T-helper 2 cell treated with Interferon-gamma antibody and Interleukin-4, amounts not matched to agents 5 μg/mL and 100 μg/mL, for 36 hours (primary cell): Measurements from ENCODE around the gene CYSTM1.

ENCODE experiments used
- DNase-seq: peaks from one replicate; pipeline ENCODE4 v3.0.0; 2021; ENCODE audit warnings: low spot score
- H3K27ac Mint-ChIP-seq: one replicate; pipeline ENCODE4 v1.8.0; 2021; ENCODE audit warnings: mild to moderate bottlenecking, mixed read lengths
- H3K27me3 Mint-ChIP-seq: one replicate; pipeline ENCODE4 v1.8.0; 2021; ENCODE audit warnings: low read depth, mixed read lengths
- H3K36me3 Mint-ChIP-seq: one replicate; pipeline ENCODE4 v1.8.0; 2021; ENCODE audit warnings: low read depth, mixed read lengths
- H3K4me1 Mint-ChIP-seq: one replicate; pipeline ENCODE4 v1.8.0; 2021; ENCODE audit warnings: low read depth, mixed read lengths
- H3K4me3 Mint-ChIP-seq: one replicate; pipeline ENCODE4 v1.8.0; 2022; ENCODE audit warnings: mild to moderate bottlenecking, moderate library complexity, mixed read lengths
- H3K9me3 Mint-ChIP-seq: one replicate; pipeline ENCODE4 v1.8.0; 2021; ENCODE audit warnings: mixed read lengths

The CYSTM1 gene

DNA sequence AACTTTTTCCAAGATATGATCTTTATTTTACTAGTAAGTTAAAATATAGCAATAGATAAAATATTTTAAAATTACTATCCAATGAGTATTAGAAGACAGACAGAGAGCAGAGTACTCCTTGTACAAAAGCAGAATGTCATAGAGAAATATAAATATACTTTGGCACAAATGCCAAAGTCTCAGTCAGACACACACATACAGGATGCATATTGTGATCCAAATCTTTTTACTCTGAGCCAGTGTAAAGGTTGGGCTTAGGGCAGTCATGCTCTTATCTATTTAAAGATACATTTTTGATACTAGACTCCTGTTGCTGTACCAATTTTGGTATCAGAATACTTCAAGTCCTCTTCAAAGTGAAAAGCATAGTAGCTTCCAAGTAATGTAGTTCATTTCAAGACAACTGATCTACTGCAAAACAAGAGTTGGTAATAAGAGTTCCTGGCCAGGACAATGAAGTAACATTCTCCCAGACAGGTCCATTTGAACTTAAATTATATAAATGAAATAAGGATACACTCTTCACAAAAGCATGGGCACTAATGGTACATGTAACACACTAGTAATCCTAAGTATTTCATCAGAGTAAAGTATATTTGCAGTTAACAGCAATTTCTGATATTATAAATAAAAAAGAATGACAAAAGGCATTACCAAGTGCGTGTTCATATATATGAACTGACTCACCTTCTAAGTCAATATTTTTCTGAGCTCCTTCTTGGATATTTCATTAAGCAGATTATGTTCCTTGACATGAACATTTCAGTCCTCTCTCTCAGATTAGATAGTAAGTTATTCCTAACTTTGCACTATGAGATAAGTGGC is 117.4 kb downstream of the CYSTM1 start:
- H3K27me3 Mint-ChIP-seq, result no peaks in the 10 kb centered on the region
- no peak overlapping the region for H3K4me3 Mint-ChIP-seq
- peaks cover 10% of the 10 kb centered on the region for H3K36me3 Mint-ChIP-seq
- H3K9me3 Mint-ChIP-seq, result no peaks in the 10 kb centered on the region
- no peak overlapping the region for H3K27ac Mint-ChIP-seq
- DNase-seq, result no peak
- H3K4me1 Mint-ChIP-seq, result peaks cover 15% of the 10 kb centered on the region
